ENCODE measurements around the gene CEP85L.

GRCh38 chr6:118544105-118544504, 107.3 kb downstream of the CEP85L start:
- TF ChIP-seq POLR2A (IDR thresholded peaks at IDR 0.05), result no peak
- no peak for TF ChIP-seq CTCF (IDR thresholded peaks at IDR 0.05 in 8 of 11, conservative IDR thresholded peaks at IDR 0.05 in 3 of 11)
- TF ChIP-seq POLR2AphosphoS5 (IDR thresholded peaks at IDR 0.05), result no peak
